ENCODE results near the gene TPRG1L. TPM values are rescaled to one million over a fixed set of nuclear protein-coding genes. Genes with fewer than 3 reads are reported as not detected.

TPRG1L gene
- total and polyA plus RNA-seq, 7 donors = 34.9 to 105 (median 49.2) TPM

GRCh38 chr1:3599816-3600215 lies 25.0 kb upstream of the TPRG1L start:
- TF ChIP-seq POLR2AphosphoS5 (IDR thresholded peaks at IDR 0.05) = no peak
- no peak for TF ChIP-seq EP300 (IDR thresholded peaks at IDR 0.05)
- no peak for TF ChIP-seq CTCF (IDR thresholded peaks at IDR 0.05)
- TF ChIP-seq POLR2A (IDR thresholded peaks at IDR 0.05) = no peak
- DNase-seq = no peak
- Histone ChIP-seq H3K27ac (no peak overlapping the region), H3K4me3 (no peak overlapping the region), H3K4me1 (peaks cover 0 to 17% (median 14%) of the 10 kb centered on the region in 4 donors), H3K36me3 (no peaks in the 10 kb centered on the region), H3K9me3 (no peaks in the 10 kb centered on the region), H3K27me3 (peaks cover 0 to 19% (median 0%) of the 10 kb centered on the region in 3 donors)
- WGBS, 2 donors = 72 to 74% methylated on average over 15 of the region's 15 CpGs
- intact Hi-C loops (cut with DNase I) = no loop called here

- Histone ChIP-seq H3K9me3 (no peaks in the 10 kb centered on the region), H3K4me3 (no peak overlapping the region), H3K36me3 (no peaks in the 10 kb centered on the region), H3K27ac (no peak overlapping the region), H3K27me3 (peaks cover 0 to 19% (median 0%) of the 10 kb centered on the region in 3 donors), H3K4me1 (peaks cover 0 to 17% (median 14%) of the 10 kb centered on the region in 4 donors)
- intact Hi-C loops (cut with DNase I) = no loop called here
- TF ChIP-seq EP300 (IDR thresholded peaks at IDR 0.05) (no peak), POLR2AphosphoS5 (IDR thresholded peaks at IDR 0.05) (no peak), POLR2A (IDR thresholded peaks at IDR 0.05) (no peak), CTCF (IDR thresholded peaks at IDR 0.05) (no peak)
- WGBS, 2 donors = 58 to 88% methylated on average over 10 of the region's 10 CpGs
- no peak for DNase-seq
These were observed 24.5 kb upstream of the TPRG1L start for GRCh38 chr1:3600354-3600753.

GRCh38 chr1:3601743-3602142 lies 23.1 kb upstream of the TPRG1L start:
- Histone ChIP-seq H3K4me3 (no peak overlapping the region), H3K27me3 (peaks cover 0 to 19% (median 0%) of the 10 kb centered on the region in 3 donors), H3K9me3 (no peaks in the 10 kb centered on the region), H3K4me1 (peaks cover 0 to 17% (median 14%) of the 10 kb centered on the region in 4 donors), H3K36me3 (no peaks in the 10 kb centered on the region), H3K27ac (no peak overlapping the region)
- intact Hi-C loops (cut with DNase I) = no loop called here
- TF ChIP-seq POLR2AphosphoS5 (IDR thresholded peaks at IDR 0.05) (no peak), EP300 (IDR thresholded peaks at IDR 0.05) (no peak), POLR2A (IDR thresholded peaks at IDR 0.05) (no peak), CTCF (IDR thresholded peaks at IDR 0.05) (no peak)
- WGBS, 2 donors = 70 to 80% methylated on average over 16 of the region's 16 CpGs
- no peak for DNase-seq

GRCh38 chr1:3602375-3602774 lies 22.4 kb upstream of the TPRG1L start:
- intact Hi-C loops (cut with DNase I) = no loop called here
- H3K27me3 ChIP-seq = peaks cover 0 to 20% (median 1%) of the 10 kb centered on the region in 3 donors
- TF ChIP-seq EP300 (IDR thresholded peaks at IDR 0.05) (no peak), CTCF (IDR thresholded peaks at IDR 0.05) (no peak), POLR2A (IDR thresholded peaks at IDR 0.05) (no peak), POLR2AphosphoS5 (IDR thresholded peaks at IDR 0.05) (no peak)
- no peak for DNase-seq
- 83 to 86% methylated on average over 21 of the region's 21 CpGs for WGBS, 2 donors
- peaks cover 0 to 17% (median 14%) of the 10 kb centered on the region in 4 donors for H3K4me1 ChIP-seq
- H3K27ac ChIP-seq = no peak overlapping the region
- no peaks in the 10 kb centered on the region for H3K9me3 ChIP-seq
- no peak overlapping the region for H3K4me3 ChIP-seq
- no peaks in the 10 kb centered on the region for H3K36me3 ChIP-seq

GRCh38 chr1:3603156-3603555 lies 21.7 kb upstream of the TPRG1L start:
- TF ChIP-seq POLR2A (IDR thresholded peaks at IDR 0.05) (no peak), POLR2AphosphoS5 (IDR thresholded peaks at IDR 0.05) (no peak), CTCF (IDR thresholded peaks at IDR 0.05) (no peak), EP300 (IDR thresholded peaks at IDR 0.05) (no peak)
- no peaks in the 10 kb centered on the region for H3K36me3 ChIP-seq
- H3K9me3 ChIP-seq = no peaks in the 10 kb centered on the region
- H3K4me3 ChIP-seq = no peak overlapping the region
- intact Hi-C loops (cut with DNase I) = no loop called here
- H3K27ac ChIP-seq = no peak overlapping the region
- H3K27me3 ChIP-seq = peaks cover 0 to 19% (median 9%) of the 10 kb centered on the region in 3 donors
- WGBS, 2 donors = 88 to 95% methylated on average over 11 of the region's 11 CpGs
- peaks cover 0 to 10% (median 8%) of the 10 kb centered on the region in 4 donors for H3K4me1 ChIP-seq
- no peak for DNase-seq

Data from sigmoid colon (tissue), 7 donors.